ENCODE data around the gene UBTD2. TPM values are rescaled to one million over a fixed set of nuclear protein-coding genes. Genes with fewer than 3 reads are reported as not detected.

The UBTD2 gene
- total and polyA plus RNA-seq, 10 of the 15 experiments (the other 5 are each of a cell fraction or from before 2014, with no cell fraction given), result 7.7 to 30.5 (median 19.4) TPM

DNA sequence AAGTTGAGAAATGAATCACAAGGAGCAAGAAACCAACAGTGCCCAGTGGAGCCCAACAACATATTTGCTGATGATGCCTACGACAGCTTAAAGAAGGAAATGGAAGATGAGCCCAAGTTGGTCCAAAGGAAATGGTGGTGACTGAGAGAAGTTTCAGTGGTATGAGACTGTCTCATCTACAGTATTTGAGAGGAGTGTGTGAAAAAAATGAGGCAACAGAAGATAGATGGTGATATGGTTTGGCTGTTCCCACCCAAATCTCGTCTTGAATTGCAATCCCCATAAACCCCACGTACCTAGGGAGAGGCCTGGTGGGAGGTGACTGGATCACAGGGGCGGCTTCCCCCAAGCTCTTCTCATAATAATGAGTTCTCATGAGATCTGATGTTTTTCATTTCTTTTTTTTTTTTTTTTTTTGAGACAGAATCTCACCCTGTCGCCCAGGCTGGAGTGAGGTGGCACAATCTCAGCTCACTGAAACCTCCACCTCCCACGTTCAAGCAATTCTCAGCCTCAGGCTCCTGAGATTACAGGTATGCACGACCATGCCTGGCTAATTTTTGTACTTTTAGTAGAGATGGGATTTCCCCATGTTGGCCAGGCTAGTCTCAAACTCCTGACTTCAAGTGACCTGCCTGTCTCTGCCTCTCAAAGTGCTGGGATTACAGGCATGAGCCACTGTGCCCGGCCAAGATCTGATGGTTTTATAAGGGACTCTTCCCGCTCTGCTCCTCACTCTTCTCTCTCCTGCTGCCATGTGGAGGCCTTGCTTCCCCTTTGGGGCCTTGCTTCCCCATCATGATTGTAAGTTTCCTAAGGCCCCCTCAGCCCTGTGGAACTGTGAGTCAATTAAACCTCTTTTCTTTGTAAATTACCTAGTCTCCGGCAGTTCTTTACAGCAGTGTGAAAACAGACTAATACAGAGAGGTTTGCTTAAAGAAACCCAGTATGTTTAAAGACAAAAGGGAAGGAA, 59.4 kb downstream of the UBTD2 start:
- Histone ChIP-seq H3K79me2 (ENCODE audit: control insufficient read depth, insufficient read depth, low read length) (peaks cover 11% of the 10 kb centered on the region), H4K20me1 (ENCODE audit: control insufficient read depth, insufficient read depth) (no peaks in the 10 kb centered on the region), H3K9me3 (replicated peaks; ENCODE audit: control insufficient read depth, insufficient read depth, low read length) (peaks cover 5% of the 10 kb centered on the region; the same call in 2 of the 3 replicates), H3K4me1 (ENCODE audit: control insufficient read depth, insufficient read depth, low read length) (peaks cover 25% of the 10 kb centered on the region), H2AFZ (ENCODE audit: control insufficient read depth, low read depth, low read length) (peak overlapping the region; percentile 49), H3K27ac (ENCODE audit: control insufficient read depth, insufficient read depth) (peak overlapping the region; percentile 94), H3K4me2 (ENCODE audit: control insufficient read depth, insufficient read depth) (peak overlapping the region; percentile 81), H3K9ac (ENCODE audit: control insufficient read depth, insufficient read depth, low read length) (peak overlapping the region; percentile 77), H3K4me3 (0 out of 2 replicates have a peak overlapping the region, but pooled peaks have one; percentile 5), H3K27me3 (replicated peaks in 1 of 2; ENCODE audit: control insufficient read depth in 2 of 2, insufficient read depth in 2 of 2, low read length in 1 of 2) (no peaks in the 10 kb centered on the region), H3K36me3 (ENCODE audit: control insufficient read depth in 2 of 2, insufficient read depth in 2 of 2, low read length in 1 of 2) (peaks cover 0 to 2% of the 10 kb centered on the region in 2 experiments; a peak in 3 of 4 replicates)
- POLR2A ChIA-PET, result interaction anchor here (0.6 to 1.4 kb wide), 4 partner anchors 10 to 829 kb away, joined by 3 to 5 read pairs (median 4); no protein-coding TSS in a partner anchor
- CTCF ChIA-PET, result interaction anchor here (0.6 to 2.0 kb wide), 5 partner anchors 11 to 73 kb away, joined by 3 to 13 read pairs (median 3); no protein-coding TSS in a partner anchor
- in situ Hi-C loops (cut with MboI) (no loop called here), intact Hi-C loops (cut with micrococcal nuclease; ENCODE audit: unreplicated experiment) (loop anchor here (1.0 to 2.0 kb wide), 4 partner anchors 36 to 91 kb away; partner anchors contain the start of genes STK10 and UBTD2)
- WGBS (ENCODE audit: insufficient coverage, insufficient replicate concordance, low lambda C conversion rate, missing lambda C conversion rate), result 2% methylated on average over 10 of the region's 10 CpGs
- SMC1A ChIA-PET (ENCODE audit: uncharacterized antibody, unreplicated experiment), result interaction anchor here (0.9 to 2.1 kb wide), 9 partner anchors 10 to 113 kb away, joined by 3 to 6 read pairs (median 3); partner anchors contain the start of gene STK10
- BruUV-seq (replicated peaks), result no TSS peak
- RAD21 ChIA-PET (ENCODE audit: unreplicated experiment), result interaction anchor here (0.6 to 3.1 kb wide), 4 partner anchors 37 to 1464 kb away, joined by 3 to 23 read pairs (median 4); partner anchors contain the start of gene STK10
- ATAC-seq (peak; percentile 90), DNase-seq (ENCODE audit: low read depth, low spot score) (peak; percentile 95), FAIRE-seq (peak; percentile 98)
- TF ChIP-seq STAT3 (IDR thresholded peaks at IDR 0.05; ENCODE audit: low read depth, low read length) (no peak), NR2C1 (IDR thresholded peaks at IDR 0.05) (no peak), SMAD5 (IDR thresholded peaks at IDR 0.05; ENCODE audit: low read depth) (no peak), RELA (IDR thresholded peaks at IDR 0.05; ENCODE audit: borderline replicate concordance, partially characterized antibody) (no peak), ZNF24 (IDR thresholded peaks at IDR 0.05) (no peak), CREB1 (IDR thresholded peaks at IDR 0.05; ENCODE audit: low read depth) (peak; percentile 34; the same call in 1 of the 2 replicates), ATF7 (IDR thresholded peaks at IDR 0.05; ENCODE audit: low read depth) (peak; percentile 67)
- TF ChIP-seq, protein P1, sequence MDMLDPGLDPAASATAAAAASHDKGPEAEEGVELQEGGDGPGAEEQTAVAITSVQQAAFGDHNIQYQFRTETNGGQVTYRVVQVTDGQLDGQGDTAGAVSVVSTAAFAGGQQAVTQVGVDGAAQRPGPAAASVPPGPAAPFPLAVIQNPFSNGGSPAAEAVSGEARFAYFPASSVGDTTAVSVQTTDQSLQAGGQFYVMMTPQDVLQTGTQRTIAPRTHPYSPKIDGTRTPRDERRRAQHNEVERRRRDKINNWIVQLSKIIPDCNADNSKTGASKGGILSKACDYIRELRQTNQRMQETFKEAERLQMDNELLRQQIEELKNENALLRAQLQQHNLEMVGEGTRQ (IDR thresholded peaks at IDR 0.05; ENCODE audit: borderline replicate concordance, low read depth, low read length), result no peak
- TF ChIP-seq, protein P2, sequence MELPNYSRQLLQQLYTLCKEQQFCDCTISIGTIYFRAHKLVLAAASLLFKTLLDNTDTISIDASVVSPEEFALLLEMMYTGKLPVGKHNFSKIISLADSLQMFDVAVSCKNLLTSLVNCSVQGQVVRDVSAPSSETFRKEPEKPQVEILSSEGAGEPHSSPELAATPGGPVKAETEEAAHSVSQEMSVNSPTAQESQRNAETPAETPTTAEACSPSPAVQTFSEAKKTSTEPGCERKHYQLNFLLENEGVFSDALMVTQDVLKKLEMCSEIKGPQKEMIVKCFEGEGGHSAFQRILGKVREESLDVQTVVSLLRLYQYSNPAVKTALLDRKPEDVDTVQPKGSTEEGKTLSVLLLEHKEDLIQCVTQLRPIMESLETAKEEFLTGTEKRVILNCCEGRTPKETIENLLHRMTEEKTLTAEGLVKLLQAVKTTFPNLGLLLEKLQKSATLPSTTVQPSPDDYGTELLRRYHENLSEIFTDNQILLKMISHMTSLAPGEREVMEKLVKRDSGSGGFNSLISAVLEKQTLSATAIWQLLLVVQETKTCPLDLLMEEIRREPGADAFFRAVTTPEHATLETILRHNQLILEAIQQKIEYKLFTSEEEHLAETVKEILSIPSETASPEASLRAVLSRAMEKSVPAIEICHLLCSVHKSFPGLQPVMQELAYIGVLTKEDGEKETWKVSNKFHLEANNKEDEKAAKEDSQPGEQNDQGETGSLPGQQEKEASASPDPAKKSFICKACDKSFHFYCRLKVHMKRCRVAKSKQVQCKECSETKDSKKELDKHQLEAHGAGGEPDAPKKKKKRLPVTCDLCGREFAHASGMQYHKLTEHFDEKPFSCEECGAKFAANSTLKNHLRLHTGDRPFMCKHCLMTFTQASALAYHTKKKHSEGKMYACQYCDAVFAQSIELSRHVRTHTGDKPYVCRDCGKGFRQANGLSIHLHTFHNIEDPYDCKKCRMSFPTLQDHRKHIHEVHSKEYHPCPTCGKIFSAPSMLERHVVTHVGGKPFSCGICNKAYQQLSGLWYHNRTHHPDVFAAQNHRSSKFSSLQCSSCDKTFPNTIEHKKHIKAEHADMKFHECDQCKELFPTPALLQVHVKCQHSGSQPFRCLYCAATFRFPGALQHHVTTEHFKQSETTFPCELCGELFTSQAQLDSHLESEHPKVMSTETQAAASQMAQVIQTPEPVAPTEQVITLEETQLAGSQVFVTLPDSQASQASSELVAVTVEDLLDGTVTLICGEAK (IDR thresholded peaks at IDR 0.05; ENCODE audit: borderline replicate concordance), result no peak
- TF ChIP-seq, protein P3, sequence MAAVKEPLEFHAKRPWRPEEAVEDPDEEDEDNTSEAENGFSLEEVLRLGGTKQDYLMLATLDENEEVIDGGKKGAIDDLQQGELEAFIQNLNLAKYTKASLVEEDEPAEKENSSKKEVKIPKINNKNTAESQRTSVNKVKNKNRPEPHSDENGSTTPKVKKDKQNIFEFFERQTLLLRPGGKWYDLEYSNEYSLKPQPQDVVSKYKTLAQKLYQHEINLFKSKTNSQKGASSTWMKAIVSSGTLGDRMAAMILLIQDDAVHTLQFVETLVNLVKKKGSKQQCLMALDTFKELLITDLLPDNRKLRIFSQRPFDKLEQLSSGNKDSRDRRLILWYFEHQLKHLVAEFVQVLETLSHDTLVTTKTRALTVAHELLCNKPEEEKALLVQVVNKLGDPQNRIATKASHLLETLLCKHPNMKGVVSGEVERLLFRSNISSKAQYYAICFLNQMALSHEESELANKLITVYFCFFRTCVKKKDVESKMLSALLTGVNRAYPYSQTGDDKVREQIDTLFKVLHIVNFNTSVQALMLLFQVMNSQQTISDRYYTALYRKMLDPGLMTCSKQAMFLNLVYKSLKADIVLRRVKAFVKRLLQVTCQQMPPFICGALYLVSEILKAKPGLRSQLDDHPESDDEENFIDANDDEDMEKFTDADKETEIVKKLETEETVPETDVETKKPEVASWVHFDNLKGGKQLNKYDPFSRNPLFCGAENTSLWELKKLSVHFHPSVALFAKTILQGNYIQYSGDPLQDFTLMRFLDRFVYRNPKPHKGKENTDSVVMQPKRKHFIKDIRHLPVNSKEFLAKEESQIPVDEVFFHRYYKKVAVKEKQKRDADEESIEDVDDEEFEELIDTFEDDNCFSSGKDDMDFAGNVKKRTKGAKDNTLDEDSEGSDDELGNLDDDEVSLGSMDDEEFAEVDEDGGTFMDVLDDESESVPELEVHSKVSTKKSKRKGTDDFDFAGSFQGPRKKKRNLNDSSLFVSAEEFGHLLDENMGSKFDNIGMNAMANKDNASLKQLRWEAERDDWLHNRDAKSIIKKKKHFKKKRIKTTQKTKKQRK (IDR thresholded peaks at IDR 0.05; ENCODE audit: low read depth, low read length), result no peak
- TF ChIP-seq, protein P4, sequence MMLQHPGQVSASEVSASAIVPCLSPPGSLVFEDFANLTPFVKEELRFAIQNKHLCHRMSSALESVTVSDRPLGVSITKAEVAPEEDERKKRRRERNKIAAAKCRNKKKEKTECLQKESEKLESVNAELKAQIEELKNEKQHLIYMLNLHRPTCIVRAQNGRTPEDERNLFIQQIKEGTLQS (IDR thresholded peaks at IDR 0.05; ENCODE audit: borderline replicate concordance, extremely low read depth, low read depth, low read length), result no peak
